Suprapubic skin (tissue), 4 donors: ENCODE results near the gene AP1M2.
"Not testable (repeated sequence)": the region's sequence is repeated elsewhere in the genome, so short reads cannot be mapped to it uniquely, and the experiment has no call there.

ENCODE experiments used
- CTCF ChIP-seq, 2 donors: fragments of 200-600 bp in 1 of 2; fragments of 450-650 bp in 1 of 2; sonication (generic) in 1 of 2; IDR thresholded peaks; one replicate each; pipeline ENCODE4 v1.5.1; 2016 to 2019; ENCODE audit warnings: antibody characterized with exemption in 2 of 2, mild to moderate bottlenecking in 1 of 2, moderate library complexity in 1 of 2
- EP300 ChIP-seq: sonication (generic); formaldehyde crosslinking; IDR thresholded peaks from one replicate; pipeline ENCODE4 v1.6.1; 2017; ENCODE audit warnings: antibody characterized with exemption
- POLR2A ChIP-seq, 2 donors: fragments of 450-650 bp; IDR thresholded peaks; one replicate each; pipeline ENCODE4 v1.6.1; 2017; ENCODE audit warnings: antibody characterized with exemption in 2 of 2, mild to moderate bottlenecking in 2 of 2, moderate library complexity in 2 of 2
- POLR2AphosphoS5 ChIP-seq, 3 donors: sonication (generic); formaldehyde crosslinking; IDR thresholded peaks; one replicate each; pipeline ENCODE4 v1.6.1; 2017; ENCODE audit warnings: antibody characterized with exemption in 3 of 3

GRCh38 chr19:10551006-10551405 is 36.1 kb downstream of the AP1M2 start:
- TF ChIP-seq CTCF (IDR thresholded peaks at IDR 0.05); POLR2AphosphoS5 (IDR thresholded peaks at IDR 0.05); POLR2A (IDR thresholded peaks at IDR 0.05); EP300: not testable (repeated sequence)
